DND-41 (cell line): ENCODE measurements around the gene EIF3A.

Experiments used
- ATAC-seq: fragments of 200-7000 bp; cut with Tn5 transposase; 3 replicates; pipeline ENCODE4 v1.9.1; 2021; ENCODE audit warnings: low read depth; ENCODE audit not compliant: insufficient read depth
- DNase-seq: peaks from one replicate; pipeline ENCODE4 v3.0.0-alpha.2; 2020
- H2AFZ ChIP-seq: 2 replicates; pipeline ENCODE4 v1.6.0; 2012; ENCODE audit warnings: low read depth, low read length
- H3K27ac ChIP-seq: 2 replicates; pipeline ENCODE4 v1.5.1; 2012; ENCODE audit warnings: low read length, inconsistent platforms
- H3K27me3 ChIP-seq: fragments of 200-600 bp; sonication (generic); 2 replicates; pipeline ENCODE4 v1.6.0; 2012; ENCODE audit warnings: low read length, mild to moderate bottlenecking, inconsistent platforms; ENCODE audit not compliant: insufficient read depth, poor library complexity
- H3K36me3 ChIP-seq: 2 replicates; pipeline ENCODE4 v1.5.1; 2012; ENCODE audit warnings: low read length, inconsistent platforms; ENCODE audit not compliant: insufficient read depth
- H3K4me1 ChIP-seq: 2 replicates; pipeline ENCODE4 v1.5.1; 2012; ENCODE audit warnings: mild to moderate bottlenecking, low read length; ENCODE audit not compliant: insufficient read depth
- H3K4me2 ChIP-seq: 2 replicates; pipeline ENCODE4 v1.6.0; 2012; ENCODE audit warnings: mild to moderate bottlenecking, moderate library complexity, low read length, inconsistent platforms; ENCODE audit not compliant: insufficient read depth
- H3K4me3 ChIP-seq, 2 experiments: fragments of 200-600 bp in 1 of 2; shearing (Covaris generic) in 1 of 2; 2 replicates each; pipeline ENCODE4 v1.5.1; 2012 to 2016; ENCODE audit warnings: inconsistent platforms in 2 of 2, low read length in 2 of 2, mild to moderate bottlenecking in 2 of 2, low read depth in 1 of 2, moderate library complexity in 1 of 2
- H3K79me2 ChIP-seq: 2 replicates; pipeline ENCODE4 v1.6.0; 2012; ENCODE audit warnings: low read length, inconsistent platforms; ENCODE audit not compliant: insufficient read depth
- H3K9ac ChIP-seq: 2 replicates; pipeline ENCODE4 v1.6.0; 2012; ENCODE audit warnings: low read depth, mild to moderate bottlenecking, inconsistent platforms, low read length, moderate library complexity
- H3K9me3 ChIP-seq: 2 replicates; pipeline ENCODE4 v1.5.1; 2012; ENCODE audit warnings: low read length, moderate library complexity, mild to moderate bottlenecking, inconsistent platforms; ENCODE audit not compliant: insufficient read depth, severe bottlenecking
- H4K20me1 ChIP-seq: 2 replicates; pipeline ENCODE4 v1.6.0; 2012; ENCODE audit warnings: low read length; ENCODE audit not compliant: insufficient read depth
- EZH2 ChIP-seq: IDR thresholded peaks from 3 replicates; pipeline ENCODE4 v1.6.1; 2012; ENCODE audit warnings: borderline replicate concordance, low read depth, mild to moderate bottlenecking, moderate library complexity, low read length, inconsistent platforms; ENCODE audit not compliant: severe bottlenecking
- TF ChIP-seq, protein P1 (sequence below): IDR thresholded peaks from 2 replicates; pipeline ENCODE4 v1.5.1; 2012; ENCODE audit warnings: borderline replicate concordance, low read length, moderate library complexity, mild to moderate bottlenecking; ENCODE audit not compliant: poor library complexity, severe bottlenecking; ENCODE audit errors: extremely low read depth

EIF3A gene

GRCh38 chr10:119039161-119039560, 41.5 kb downstream of the EIF3A start:
- H3K4me3 ChIP-seq = no peak overlapping the region
- peaks cover 90% of the 10 kb centered on the region for H3K36me3 ChIP-seq
- no peak for TF ChIP-seq EZH2
- TF ChIP-seq, protein P1, sequence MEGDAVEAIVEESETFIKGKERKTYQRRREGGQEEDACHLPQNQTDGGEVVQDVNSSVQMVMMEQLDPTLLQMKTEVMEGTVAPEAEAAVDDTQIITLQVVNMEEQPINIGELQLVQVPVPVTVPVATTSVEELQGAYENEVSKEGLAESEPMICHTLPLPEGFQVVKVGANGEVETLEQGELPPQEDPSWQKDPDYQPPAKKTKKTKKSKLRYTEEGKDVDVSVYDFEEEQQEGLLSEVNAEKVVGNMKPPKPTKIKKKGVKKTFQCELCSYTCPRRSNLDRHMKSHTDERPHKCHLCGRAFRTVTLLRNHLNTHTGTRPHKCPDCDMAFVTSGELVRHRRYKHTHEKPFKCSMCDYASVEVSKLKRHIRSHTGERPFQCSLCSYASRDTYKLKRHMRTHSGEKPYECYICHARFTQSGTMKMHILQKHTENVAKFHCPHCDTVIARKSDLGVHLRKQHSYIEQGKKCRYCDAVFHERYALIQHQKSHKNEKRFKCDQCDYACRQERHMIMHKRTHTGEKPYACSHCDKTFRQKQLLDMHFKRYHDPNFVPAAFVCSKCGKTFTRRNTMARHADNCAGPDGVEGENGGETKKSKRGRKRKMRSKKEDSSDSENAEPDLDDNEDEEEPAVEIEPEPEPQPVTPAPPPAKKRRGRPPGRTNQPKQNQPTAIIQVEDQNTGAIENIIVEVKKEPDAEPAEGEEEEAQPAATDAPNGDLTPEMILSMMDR = no peak
- peaks cover 79% of the 10 kb centered on the region for H3K79me2 ChIP-seq
- H3K9me3 ChIP-seq = no peaks in the 10 kb centered on the region
- ATAC-seq (no peak), DNase-seq (no peak)
- no peaks in the 10 kb centered on the region for H3K27me3 ChIP-seq
- H3K9ac ChIP-seq = no peak overlapping the region
- no peak overlapping the region for H3K27ac ChIP-seq
- H3K4me2 ChIP-seq = no peak overlapping the region
- no peak overlapping the region for H2AFZ ChIP-seq
- H4K20me1 ChIP-seq = peaks cover 66% of the 10 kb centered on the region
- peaks cover 17% of the 10 kb centered on the region for H3K4me1 ChIP-seq

DNA sequence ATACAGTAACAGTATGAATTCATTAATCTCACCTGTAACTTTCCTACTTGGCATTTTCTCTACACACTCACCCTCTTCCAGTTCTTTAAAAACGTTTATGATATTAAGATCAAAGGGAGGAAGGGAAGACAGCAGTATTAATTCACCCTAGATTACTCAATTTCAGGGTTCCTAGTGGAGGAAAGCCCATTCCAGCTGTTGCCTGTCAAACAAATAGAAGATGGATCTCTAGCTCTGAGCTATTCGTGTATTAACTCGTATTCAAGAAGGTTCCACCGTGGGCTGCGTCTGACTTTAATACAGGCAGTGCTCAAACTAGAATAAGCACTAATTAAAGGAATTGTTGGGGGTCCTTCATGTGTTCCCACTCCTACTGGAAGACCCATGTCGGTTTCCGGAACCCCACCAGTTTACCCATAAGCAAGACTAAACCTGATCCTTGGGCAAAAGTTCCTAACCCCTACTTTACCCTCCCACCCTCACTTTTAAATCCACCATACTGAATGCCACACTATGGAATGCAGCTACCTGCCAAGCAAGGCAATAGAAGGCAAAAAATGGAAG, 49.0 kb downstream of the EIF3A start:
- DNase-seq = no peak
- H3K9ac ChIP-seq = peak overlapping the region; percentile 71
- peaks cover 33% of the 10 kb centered on the region; the same call in 1 of the 2 replicates for H4K20me1 ChIP-seq
- H3K4me2 ChIP-seq = peak overlapping the region; percentile 65
- no peaks in the 10 kb centered on the region for H3K9me3 ChIP-seq
- H3K4me3 ChIP-seq = peak overlapping the region; percentile 4 to 54; a peak in 3 of 4 replicates
- ATAC-seq = no peak
- no peak overlapping the region for H2AFZ ChIP-seq
- no peaks in the 10 kb centered on the region for H3K27me3 ChIP-seq
- H3K4me1 ChIP-seq = peaks cover 52% of the 10 kb centered on the region
- peaks cover 45% of the 10 kb centered on the region for H3K36me3 ChIP-seq
- peaks cover 44% of the 10 kb centered on the region for H3K79me2 ChIP-seq
- H3K27ac ChIP-seq = no peak overlapping the region; the same call in 1 of the 2 replicates
- TF ChIP-seq, protein P1 = no peak
- no peak for TF ChIP-seq EZH2

GRCh38 chr10:119030421-119031250, 50.0 kb downstream of the EIF3A start:
- H2AFZ ChIP-seq = no peak overlapping the region; the same call in 1 of the 2 replicates
- ATAC-seq (peak; percentile 61), DNase-seq (peak; percentile 75)
- peaks cover 39% of the 10 kb centered on the region for H3K79me2 ChIP-seq
- H3K4me3 ChIP-seq = peak overlapping the region; percentile 4 to 54; a peak in 3 of 4 replicates
- H4K20me1 ChIP-seq = peaks cover 30% of the 10 kb centered on the region; the same call in 1 of the 2 replicates
- H3K27ac ChIP-seq = peak overlapping the region; percentile 20
- no peaks in the 10 kb centered on the region for H3K9me3 ChIP-seq
- peak overlapping the region; percentile 71 for H3K9ac ChIP-seq
- TF ChIP-seq EZH2 = no peak
- TF ChIP-seq, protein P1 = peak; percentile 25
- H3K4me1 ChIP-seq = peaks cover 52% of the 10 kb centered on the region
- no peaks in the 10 kb centered on the region for H3K27me3 ChIP-seq
- H3K36me3 ChIP-seq = peaks cover 35% of the 10 kb centered on the region
- H3K4me2 ChIP-seq = peak overlapping the region; percentile 65
